Mucosa of gallbladder (tissue), 1 donor: ENCODE measurements around the gene CFI. TPM values are rescaled to one million over a fixed set of nuclear protein-coding genes. Genes with fewer than 3 reads are reported as not detected.

Source experiments
- total RNA-seq: library from RNA; stranded (reverse); gene quantifications from one replicate; pipeline ENCODE4 v1.2.1, GENCODE V29; 2021
- donor health status: DM: no; HTN: no; CAD: no.

Gene CFI
- total RNA-seq, 1 donor from 2014 or later: 60.9 TPM

Other genes with a start within 250 kb of the CFI start
- gene MCUB, start 241.8 kb downstream of the CFI start, total RNA-seq: 11.0 TPM
- 33.7 TPM for gene CASP6, start 98.6 kb downstream of the CFI start, total RNA-seq
- 35.0 TPM for gene PLA2G12A, start 71.9 kb downstream of the CFI start, total RNA-seq
- gene GAR1, start 13.8 kb upstream of the CFI start, total RNA-seq: 10.0 TPM
- gene RRH, start 26.0 kb upstream of the CFI start, total RNA-seq: 0.23 TPM
- 0.23 TPM for gene LRIT3, start 46.1 kb upstream of the CFI start, total RNA-seq
- 1.6 TPM for gene EGF, start 110.9 kb upstream of the CFI start, total RNA-seq